Keratinocyte (primary cell): ENCODE data around the gene ELOVL5.

Experiments used
- CTCF ChIP-seq, 3 experiments: IDR thresholded peaks in 1 of 3; conservative IDR thresholded peaks in 1 of 3; optimal IDR thresholded peaks in 1 of 3; 2 replicates in 2 of 3; 3 replicates in 1 of 3; pipeline versions ENCODE3 to v1.5.1; 2011; ENCODE audit warnings: low read length in 3 of 3, mild to moderate bottlenecking in 3 of 3, moderate library complexity in 2 of 3, control low read depth in 1 of 3, inconsistent platforms in 1 of 3; ENCODE audit not compliant: insufficient read depth in 2 of 3; ENCODE audit errors: extremely low read depth in 1 of 3
- EZH2 ChIP-seq: IDR thresholded peaks from one replicate; pipeline ENCODE4 v1.6.1; 2012; ENCODE audit warnings: inconsistent platforms, mild to moderate bottlenecking, low read length, moderate library complexity

GRCh38 chr6:53321701-53322100 lies 27.0 kb downstream of the ELOVL5 start:
- no peak for TF ChIP-seq CTCF (optimal IDR thresholded peaks at IDR 0.05 in 1 of 3, IDR thresholded peaks at IDR 0.05 in 1 of 3, conservative IDR thresholded peaks at IDR 0.05 in 1 of 3; ENCODE audit: extremely low read depth in 1 of 3, insufficient read depth in 2 of 3, low read length in 3 of 3)
- TF ChIP-seq EZH2, result no peak
